ENCODE data around the gene VSIR. TPM values are rescaled to one million over a fixed set of nuclear protein-coding genes. Genes with fewer than 3 reads are reported as not detected.

Gene VSIR
- total RNA-seq, 1 donor from 2014 or later = not detected

DNA sequence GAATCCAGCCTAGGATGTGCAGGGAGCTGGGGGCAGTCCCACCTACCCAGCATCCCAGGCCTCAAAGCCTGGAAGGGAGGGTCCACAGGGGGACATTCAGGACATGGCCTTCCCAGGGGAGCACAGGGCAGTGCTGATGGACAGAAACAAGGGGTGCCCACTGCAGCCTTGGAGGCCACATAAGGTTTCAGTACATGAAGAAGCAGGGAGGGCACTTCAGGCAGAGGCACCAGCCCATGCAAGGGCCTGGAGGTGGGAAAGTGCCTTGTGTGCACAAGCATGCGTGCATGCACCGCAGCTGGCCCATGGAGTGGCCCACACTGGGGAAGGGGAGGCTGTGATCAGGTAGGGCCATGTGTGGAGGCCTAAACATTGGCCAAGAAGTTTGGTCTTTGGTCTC, 62.8 kb downstream of the VSIR start:
- TF ChIP-seq EZH2phosphoT487 (IDR thresholded peaks at IDR 0.05) (no peak), EZH2 (IDR thresholded peaks at IDR 0.05) (no peak)
- TF ChIP-seq, protein P1, sequence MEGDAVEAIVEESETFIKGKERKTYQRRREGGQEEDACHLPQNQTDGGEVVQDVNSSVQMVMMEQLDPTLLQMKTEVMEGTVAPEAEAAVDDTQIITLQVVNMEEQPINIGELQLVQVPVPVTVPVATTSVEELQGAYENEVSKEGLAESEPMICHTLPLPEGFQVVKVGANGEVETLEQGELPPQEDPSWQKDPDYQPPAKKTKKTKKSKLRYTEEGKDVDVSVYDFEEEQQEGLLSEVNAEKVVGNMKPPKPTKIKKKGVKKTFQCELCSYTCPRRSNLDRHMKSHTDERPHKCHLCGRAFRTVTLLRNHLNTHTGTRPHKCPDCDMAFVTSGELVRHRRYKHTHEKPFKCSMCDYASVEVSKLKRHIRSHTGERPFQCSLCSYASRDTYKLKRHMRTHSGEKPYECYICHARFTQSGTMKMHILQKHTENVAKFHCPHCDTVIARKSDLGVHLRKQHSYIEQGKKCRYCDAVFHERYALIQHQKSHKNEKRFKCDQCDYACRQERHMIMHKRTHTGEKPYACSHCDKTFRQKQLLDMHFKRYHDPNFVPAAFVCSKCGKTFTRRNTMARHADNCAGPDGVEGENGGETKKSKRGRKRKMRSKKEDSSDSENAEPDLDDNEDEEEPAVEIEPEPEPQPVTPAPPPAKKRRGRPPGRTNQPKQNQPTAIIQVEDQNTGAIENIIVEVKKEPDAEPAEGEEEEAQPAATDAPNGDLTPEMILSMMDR (IDR thresholded peaks at IDR 0.05) = no peak
- Histone ChIP-seq H3K4me3 (no peak overlapping the region), H4K20me1 (ENCODE audit: low read depth) (no peaks in the 10 kb centered on the region), H3F3A (ENCODE audit: low read depth) (no peaks in the 10 kb centered on the region), H2AFZ (replicated peaks) (no peak overlapping the region), H3K9ac (no peak overlapping the region), H3K27me3 (no peaks in the 10 kb centered on the region), H3K79me2 (ENCODE audit: low read depth) (no peaks in the 10 kb centered on the region), H3K36me3 (no peaks in the 10 kb centered on the region), H3K4me1 (peaks cover 12% of the 10 kb centered on the region), H3K4me2 (no peak overlapping the region), H3K9me3 (ENCODE audit: low read depth) (no peaks in the 10 kb centered on the region), H3K27ac (no peak overlapping the region)
- H3K27me3 Mint-ChIP-seq (ENCODE audit: insufficient read depth, low read depth) = peaks cover 3% of the 10 kb centered on the region
- no peak overlapping the region for H3K27ac Mint-ChIP-seq
- H3K4me3 Mint-ChIP-seq = no peak overlapping the region
- no peaks in the 10 kb centered on the region for H3K9me3 Mint-ChIP-seq
- H3K36me3 Mint-ChIP-seq = no peaks in the 10 kb centered on the region
- no peak for DNase-seq (ENCODE audit: low spot score)
- peaks cover 15% of the 10 kb centered on the region for H3K4me1 Mint-ChIP-seq

DNA sequence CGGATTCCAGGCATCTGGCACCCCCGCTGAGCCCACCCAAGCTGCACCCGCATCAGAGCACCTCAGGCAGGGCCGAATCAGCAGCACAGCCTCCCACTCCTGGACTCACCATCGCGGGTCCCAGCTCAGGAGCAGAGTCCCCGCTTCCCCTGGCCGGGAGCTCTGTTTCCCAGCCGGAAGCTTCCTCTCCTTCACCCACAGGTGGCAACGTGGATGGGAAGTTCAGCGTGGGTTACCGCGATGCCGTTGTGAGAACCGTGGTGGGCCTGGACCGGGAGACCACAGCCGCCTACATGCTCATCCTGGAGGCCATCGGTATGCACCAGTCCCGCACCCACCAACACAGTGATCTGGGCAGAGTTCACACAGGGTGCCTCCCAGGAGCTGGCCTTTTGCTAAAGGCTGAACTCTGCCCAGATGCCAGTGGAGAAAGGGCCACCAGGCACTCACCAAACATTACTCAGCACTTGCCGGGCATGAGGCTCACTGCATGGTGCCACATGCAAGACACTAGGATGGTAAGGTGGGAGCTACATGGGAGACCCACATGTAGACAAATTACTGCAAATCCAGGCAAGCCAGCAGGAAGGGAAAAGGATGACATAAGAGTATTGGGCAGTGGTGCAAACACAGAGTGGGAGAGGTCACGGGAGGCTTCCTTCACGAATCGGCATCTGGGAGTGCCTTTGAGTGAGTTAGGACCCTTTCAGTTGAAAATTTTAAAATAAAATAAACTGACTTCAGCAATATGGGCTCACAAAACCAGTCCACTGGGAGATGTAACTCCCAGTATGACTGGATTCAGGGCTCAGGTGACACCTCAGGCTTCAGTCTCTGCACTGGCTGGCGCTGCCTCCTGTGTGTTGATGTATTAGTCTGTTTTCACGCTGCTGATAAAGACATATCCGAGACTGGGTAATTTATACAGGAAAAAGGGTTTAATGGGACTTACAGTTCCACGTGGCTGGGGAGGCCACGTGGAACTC, 64.1 kb downstream of the VSIR start:
- Histone ChIP-seq H3K9ac (no peak overlapping the region), H3K79me2 (ENCODE audit: low read depth) (no peaks in the 10 kb centered on the region), H3K9me3 (ENCODE audit: low read depth) (no peaks in the 10 kb centered on the region), H3F3A (ENCODE audit: low read depth) (no peaks in the 10 kb centered on the region), H3K27ac (no peak overlapping the region), H4K20me1 (ENCODE audit: low read depth) (no peaks in the 10 kb centered on the region), H3K4me1 (peaks cover 12% of the 10 kb centered on the region), H3K27me3 (no peaks in the 10 kb centered on the region), H3K4me2 (no peak overlapping the region), H3K4me3 (no peak overlapping the region), H2AFZ (replicated peaks) (no peak overlapping the region), H3K36me3 (no peaks in the 10 kb centered on the region)
- DNase-seq (ENCODE audit: low spot score) = no peak
- H3K27ac Mint-ChIP-seq = peak overlapping the region; percentile 42
- H3K36me3 Mint-ChIP-seq = no peaks in the 10 kb centered on the region
- no peaks in the 10 kb centered on the region for H3K9me3 Mint-ChIP-seq
- H3K4me3 Mint-ChIP-seq = no peak overlapping the region
- H3K27me3 Mint-ChIP-seq (ENCODE audit: insufficient read depth, low read depth) = peaks cover 2% of the 10 kb centered on the region
- H3K4me1 Mint-ChIP-seq = peaks cover 13% of the 10 kb centered on the region
- TF ChIP-seq, protein P1 (IDR thresholded peaks at IDR 0.05) = no peak
- TF ChIP-seq EZH2phosphoT487 (IDR thresholded peaks at IDR 0.05) (no peak), EZH2 (IDR thresholded peaks at IDR 0.05) (no peak)

DNA sequence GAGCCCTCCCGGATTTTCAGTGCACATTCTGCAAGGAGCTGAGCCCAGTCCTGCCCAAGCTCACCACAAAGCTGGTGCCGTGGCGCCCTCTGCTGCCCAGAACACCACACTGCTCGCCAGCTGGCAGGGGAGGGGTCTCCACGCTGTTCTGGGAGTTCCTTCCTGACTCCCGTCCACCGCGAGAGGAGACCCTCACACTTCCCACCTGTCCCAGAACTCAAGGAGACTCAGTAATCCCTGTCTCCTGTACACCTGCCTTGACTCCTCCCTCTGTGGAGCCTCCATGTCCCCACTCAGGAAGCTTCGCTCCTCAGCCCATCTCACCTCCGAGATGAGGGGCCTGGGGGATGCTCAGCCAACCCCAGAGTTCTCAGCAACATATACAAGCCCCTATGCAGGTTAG, 65.0 kb downstream of the VSIR start:
- H2AFZ ChIP-seq (replicated peaks) = peak overlapping the region; percentile 14

More for the DNA sequence above, 65.0 kb downstream of the VSIR start:
- Histone ChIP-seq H3K79me2 (ENCODE audit: low read depth) (no peaks in the 10 kb centered on the region), H3F3A (ENCODE audit: low read depth) (no peaks in the 10 kb centered on the region), H3K36me3 (no peaks in the 10 kb centered on the region), H3K4me2 (no peak overlapping the region), H3K4me3 (no peak overlapping the region), H3K9ac (no peak overlapping the region), H3K27me3 (no peaks in the 10 kb centered on the region), H3K4me1 (peaks cover 4% of the 10 kb centered on the region), H3K9me3 (ENCODE audit: low read depth) (no peaks in the 10 kb centered on the region), H3K27ac (no peak overlapping the region), H4K20me1 (ENCODE audit: low read depth) (no peaks in the 10 kb centered on the region)
- TF ChIP-seq, protein P1 (IDR thresholded peaks at IDR 0.05) = peak; percentile 95
- TF ChIP-seq EZH2phosphoT487 (IDR thresholded peaks at IDR 0.05) = no peak
- Mint-ChIP-seq H3K27ac (no peak overlapping the region), H3K9me3 (no peaks in the 10 kb centered on the region), H3K4me1 (peaks cover 4% of the 10 kb centered on the region), H3K36me3 (no peaks in the 10 kb centered on the region), H3K27me3 (ENCODE audit: insufficient read depth, low read depth) (peaks cover 2% of the 10 kb centered on the region), H3K4me3 (no peak overlapping the region)
- peak; percentile 85 for DNase-seq (ENCODE audit: low spot score)

Measured in neural progenitor cell (in vitro differentiated cells).